ENCODE data around the gene FTCD. TPM values are rescaled to one million over a fixed set of nuclear protein-coding genes. Genes with fewer than 3 reads are reported as not detected.

The FTCD gene
- total RNA-seq, 1 donor from 2014 or later = 0.85 TPM

GRCh38 chr21:46087641-46088040 is 67.7 kb downstream of the FTCD start:
- no peak for DNase-seq (ENCODE audit: low spot score in 2 of 2)
- no peaks in the 10 kb centered on the region for H3K36me3 ChIP-seq
- peaks cover 0 to 19% of the 10 kb centered on the region in 2 donors for H3K9me3 ChIP-seq
- intact Hi-C loops (cut with DNase I) = no loop called here
- H3K4me3 ChIP-seq = no peak overlapping the region
- H3K4me1 ChIP-seq = peaks cover 7 to 8% of the 10 kb centered on the region in 2 donors
- no peaks in the 10 kb centered on the region for H3K27me3 ChIP-seq
- no peak overlapping the region for H3K27ac ChIP-seq
- TF ChIP-seq, protein P1, sequence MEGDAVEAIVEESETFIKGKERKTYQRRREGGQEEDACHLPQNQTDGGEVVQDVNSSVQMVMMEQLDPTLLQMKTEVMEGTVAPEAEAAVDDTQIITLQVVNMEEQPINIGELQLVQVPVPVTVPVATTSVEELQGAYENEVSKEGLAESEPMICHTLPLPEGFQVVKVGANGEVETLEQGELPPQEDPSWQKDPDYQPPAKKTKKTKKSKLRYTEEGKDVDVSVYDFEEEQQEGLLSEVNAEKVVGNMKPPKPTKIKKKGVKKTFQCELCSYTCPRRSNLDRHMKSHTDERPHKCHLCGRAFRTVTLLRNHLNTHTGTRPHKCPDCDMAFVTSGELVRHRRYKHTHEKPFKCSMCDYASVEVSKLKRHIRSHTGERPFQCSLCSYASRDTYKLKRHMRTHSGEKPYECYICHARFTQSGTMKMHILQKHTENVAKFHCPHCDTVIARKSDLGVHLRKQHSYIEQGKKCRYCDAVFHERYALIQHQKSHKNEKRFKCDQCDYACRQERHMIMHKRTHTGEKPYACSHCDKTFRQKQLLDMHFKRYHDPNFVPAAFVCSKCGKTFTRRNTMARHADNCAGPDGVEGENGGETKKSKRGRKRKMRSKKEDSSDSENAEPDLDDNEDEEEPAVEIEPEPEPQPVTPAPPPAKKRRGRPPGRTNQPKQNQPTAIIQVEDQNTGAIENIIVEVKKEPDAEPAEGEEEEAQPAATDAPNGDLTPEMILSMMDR (IDR thresholded peaks at IDR 0.05) = no peak

Other genes starting within 250 kb of the FTCD start
- 1,564 TPM for gene COL6A1, start 173.8 kb downstream of the FTCD start, total RNA-seq
- 1,704 TPM for gene COL6A2, start 57.5 kb downstream of the FTCD start, total RNA-seq
- gene SPATC1L, start 28.9 kb upstream of the FTCD start, total RNA-seq = 37.4 TPM
- 49.4 TPM for gene LSS, start 73.2 kb upstream of the FTCD start, total RNA-seq
- 121 TPM for gene MCM3AP, start 130.0 kb upstream of the FTCD start, total RNA-seq
- 0.53 TPM for gene YBEY, start 130.8 kb upstream of the FTCD start, total RNA-seq
- gene C21orf58, start 168.3 kb upstream of the FTCD start, total RNA-seq = 3.2 TPM
- 39.9 TPM for gene PCNT, start 168.6 kb upstream of the FTCD start, total RNA-seq